HepG2 (cell line): ENCODE results near the gene BCL7A. TPM values are rescaled to one million over a fixed set of nuclear protein-coding genes. Genes with fewer than 3 reads are reported as not detected.

Experiments used
- ARNTL ChIP-seq: sonication (generic); formaldehyde crosslinking; IDR thresholded peaks from 2 replicates; pipeline ENCODE4 v1.4.0; 2020; ENCODE audit warnings: mild to moderate bottlenecking, missing genetic modification reagents
- BCL6 ChIP-seq: IDR thresholded peaks from 2 replicates; pipeline ENCODE4 v1.6.1; 2016; ENCODE audit warnings: missing genetic modification reagents, missing compliant biosample characterization
- CEBPG ChIP-seq: IDR thresholded peaks from 2 replicates; pipeline ENCODE4 v1.6.1; 2016
- FOXK2 ChIP-seq: fragments of 450-650 bp; IDR thresholded peaks from 2 replicates; pipeline ENCODE4 v1.6.1; 2016
- GFI1 ChIP-seq: sonication (generic); formaldehyde crosslinking; IDR thresholded peaks from 2 replicates; pipeline ENCODE4 v1.5.0; 2020; ENCODE audit warnings: missing genetic modification reagents, mild to moderate bottlenecking, borderline replicate concordance
- KLF16 ChIP-seq, 2 experiments: sonication (generic) in 1 of 2; formaldehyde crosslinking in 1 of 2; IDR thresholded peaks; 2 replicates each; pipeline versions ENCODE4 v1.6.1 to v1.8.0; 2016 to 2023; ENCODE audit warnings: missing genetic modification reagents in 2 of 2, missing compliant biosample characterization in 1 of 2
- ONECUT2 ChIP-seq: sonication (generic); formaldehyde crosslinking; IDR thresholded peaks from 2 replicates; pipeline ENCODE4 v1.4.0; 2020; ENCODE audit warnings: missing genetic modification reagents
- PHF20 ChIP-seq: sonication (generic); formaldehyde crosslinking; IDR thresholded peaks from 2 replicates; pipeline ENCODE4 v1.5.0; 2020; ENCODE audit warnings: mild to moderate bottlenecking, missing genetic modification reagents
- RARA ChIP-seq: IDR thresholded peaks from 2 replicates; pipeline ENCODE4 v1.6.1; 2016; ENCODE audit warnings: missing genetic modification reagents, missing compliant biosample characterization
- RFXAP ChIP-seq: sonication (generic); formaldehyde crosslinking; IDR thresholded peaks from 2 replicates; pipeline ENCODE4 v1.4.0; 2020; ENCODE audit warnings: missing genetic modification reagents, borderline replicate concordance
- SMAD3 ChIP-seq: sonication (generic); formaldehyde crosslinking; IDR thresholded peaks from 2 replicates; pipeline ENCODE4 v1.4.0; 2020; ENCODE audit warnings: missing genetic modification reagents
- SNAI1 ChIP-seq: sonication (generic); formaldehyde crosslinking; IDR thresholded peaks from 2 replicates; pipeline ENCODE4 v1.5.0; 2020; ENCODE audit warnings: mild to moderate bottlenecking, missing genetic modification reagents, borderline replicate concordance
- SP1 ChIP-seq, 2 experiments: fragments of 450-650 bp in 1 of 2; sonication (generic) in 1 of 2; formaldehyde crosslinking in 1 of 2; IDR thresholded peaks; 2 replicates each; pipeline versions ENCODE4 v1.4.0 to v1.6.1; 2016 to 2020; ENCODE audit warnings: missing genetic modification reagents in 1 of 2
- TCF7 ChIP-seq: sonication (generic); IDR thresholded peaks from 2 replicates; pipeline ENCODE4 v1.6.1; 2016; ENCODE audit warnings: antibody characterized with exemption, low read depth
- WIZ ChIP-seq: sonication (generic); formaldehyde crosslinking; IDR thresholded peaks from 2 replicates; pipeline ENCODE4 v1.5.1; 2020; ENCODE audit warnings: mild to moderate bottlenecking, missing genetic modification reagents
- ZBTB7B ChIP-seq: sonication (generic); formaldehyde crosslinking; IDR thresholded peaks from 2 replicates; pipeline ENCODE4 v1.4.0; 2020; ENCODE audit warnings: missing genetic modification reagents
- ZNF24 ChIP-seq: fragments of 450-650 bp; IDR thresholded peaks from 2 replicates; pipeline ENCODE4 v1.6.1; 2017; ENCODE audit warnings: antibody characterized with exemption, mild to moderate bottlenecking
- ZNF30 ChIP-seq: sonication (generic); formaldehyde crosslinking; IDR thresholded peaks from 2 replicates; pipeline ENCODE4 v1.5.0; 2020; ENCODE audit warnings: mild to moderate bottlenecking, missing genetic modification reagents
- ZNF337 ChIP-seq: sonication (generic); formaldehyde crosslinking; IDR thresholded peaks from 2 replicates; pipeline ENCODE4 v1.5.1; 2020; ENCODE audit warnings: missing genetic modification reagents, low read depth, mild to moderate bottlenecking, borderline replicate concordance
- ZNF501 ChIP-seq: sonication (generic); formaldehyde crosslinking; IDR thresholded peaks from 2 replicates; pipeline ENCODE4 v1.5.1; 2020; ENCODE audit warnings: mild to moderate bottlenecking, moderate library complexity, missing genetic modification reagents
- ZSCAN30 ChIP-seq: sonication (generic); formaldehyde crosslinking; IDR thresholded peaks from 2 replicates; pipeline ENCODE4 v1.5.0; 2020; ENCODE audit warnings: mild to moderate bottlenecking, missing genetic modification reagents
- polyA plus RNA-seq, 8 experiments: library from polyadenylated mRNA; depleted of rRNA in 3 of 8; stranded (reverse) in 7 of 8; unstranded in 1 of 8; fragments of >200 nt; fragmentation: Illumina TruSeq in 4 of 8; extraction: Trizol in 4 of 8; gene quantifications; 2 replicates each; pipeline versions ENCODE4 v1.2.1 to v1.2.3, GENCODE V29; 2011 to 2016; ENCODE audit warnings: low read depth in 4 of 8, missing spikeins in 1 of 8, mixed read lengths in 1 of 8; ENCODE audit not compliant: insufficient read depth in 1 of 8
- total RNA-seq, 5 experiments: library from RNA; depleted of rRNA; stranded (reverse); fragments of >200 nt; fragmentation: Illumina TruSeq; extraction: Trizol; gene quantifications; 2 replicates each; pipeline ENCODE4 v1.2.3, GENCODE V29; 2016; ENCODE audit warnings: low read depth in 1 of 5
- TF ChIP-seq, protein P1 (sequence below): IDR thresholded peaks from 2 replicates; pipeline ENCODE4 v1.6.1; 2018; ENCODE audit warnings: missing genetic modification reagents, mild to moderate bottlenecking, missing compliant biosample characterization
- TF ChIP-seq, protein P2 (sequence below): sonication (generic); formaldehyde crosslinking; IDR thresholded peaks from 2 replicates; pipeline ENCODE4 v1.5.0; 2020; ENCODE audit warnings: missing genetic modification reagents
- TF ChIP-seq, protein P3 (sequence below): sonication (generic); formaldehyde crosslinking; IDR thresholded peaks from 2 replicates; pipeline ENCODE4 v1.5.0; 2020; ENCODE audit warnings: mild to moderate bottlenecking, missing genetic modification reagents, borderline replicate concordance
- TF ChIP-seq, protein P4 (sequence below): sonication (generic); formaldehyde crosslinking; IDR thresholded peaks from 2 replicates; pipeline ENCODE4 v1.4.0; 2020; ENCODE audit warnings: missing genetic modification reagents, low read depth, mild to moderate bottlenecking, borderline replicate concordance

Gene BCL7A
- total and polyA plus RNA-seq, 2 of the 13 experiments (the other 11 are each of a cell fraction or from before 2014, with no cell fraction given): 4.1 to 6.2 TPM

DNA sequence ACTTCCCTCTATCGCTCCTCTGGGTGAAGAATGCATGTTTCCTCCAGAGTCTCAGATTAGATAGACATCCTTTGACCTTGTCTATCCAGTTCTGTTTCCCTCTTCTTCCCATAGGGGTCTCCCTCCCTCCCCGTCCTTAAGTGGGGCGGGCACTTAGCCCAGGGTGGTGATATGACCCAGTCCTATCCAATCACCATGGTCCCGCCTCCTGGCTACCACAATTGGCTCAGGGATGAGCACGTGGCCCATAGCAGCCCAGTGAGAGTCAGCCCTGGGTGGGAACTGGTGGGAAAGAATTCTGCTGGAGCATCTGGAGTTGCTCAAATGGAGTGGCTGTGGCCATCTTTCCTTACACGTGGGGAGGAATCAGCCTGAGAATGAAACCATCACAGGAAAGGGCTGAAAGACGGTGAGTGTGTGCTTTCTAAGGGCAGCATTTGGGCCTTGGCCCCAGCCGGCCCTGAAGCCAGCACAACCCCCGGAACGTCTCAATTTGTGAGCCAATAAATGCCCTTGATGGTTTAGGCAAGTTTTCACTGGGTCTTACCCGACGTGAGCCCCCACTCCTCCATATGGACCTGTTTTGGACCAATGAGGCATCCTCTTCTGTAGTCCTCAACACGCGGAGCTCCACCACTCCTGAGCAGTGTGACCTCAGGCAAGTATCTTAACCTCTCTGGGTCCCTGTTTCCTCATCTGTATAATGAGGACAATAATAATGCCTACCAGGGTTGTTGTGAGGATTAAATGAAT lies 42.5 kb downstream of the BCL7A start (continued):
- TF ChIP-seq, protein P1, sequence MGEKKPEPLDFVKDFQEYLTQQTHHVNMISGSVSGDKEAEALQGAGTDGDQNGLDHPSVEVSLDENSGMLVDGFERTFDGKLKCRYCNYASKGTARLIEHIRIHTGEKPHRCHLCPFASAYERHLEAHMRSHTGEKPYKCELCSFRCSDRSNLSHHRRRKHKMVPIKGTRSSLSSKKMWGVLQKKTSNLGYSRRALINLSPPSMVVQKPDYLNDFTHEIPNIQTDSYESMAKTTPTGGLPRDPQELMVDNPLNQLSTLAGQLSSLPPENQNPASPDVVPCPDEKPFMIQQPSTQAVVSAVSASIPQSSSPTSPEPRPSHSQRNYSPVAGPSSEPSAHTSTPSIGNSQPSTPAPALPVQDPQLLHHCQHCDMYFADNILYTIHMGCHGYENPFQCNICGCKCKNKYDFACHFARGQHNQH: no peak
- TF ChIP-seq WIZ (CRISPR knock-in tag) (peak; percentile 51; the same call in 1 of the 2 replicates), SNAI1 (no peak), RARA (no peak), SP1 (IDR thresholded peaks at IDR 0.05) (no peak), SP1 (CRISPR knock-in tag; IDR thresholded peaks at IDR 0.05) (0 out of 2 replicates have a peak, but pooled peaks have one; percentile 16), RFXAP (CRISPR knock-in tag) (no peak), SMAD3 (peak; percentile 16; the same call in 1 of the 2 replicates), ZNF30 (CRISPR knock-in tag) (no peak), ZSCAN30 (CRISPR knock-in tag) (no peak), ZNF24 (no peak), FOXK2 (no peak), TCF7 (no peak), KLF16 (CRISPR knock-in tag; IDR thresholded peaks at IDR 0.05) (peak in 1 of 2 experiments; percentile 32; a peak in 1 of 4 replicates), ZNF337 (no peak), ARNTL (no peak), PHF20 (0 out of 2 replicates have a peak, but pooled peaks have one; percentile 40), BCL6 (CRISPR knock-in tag) (no peak), ONECUT2 (CRISPR knock-in tag) (no peak), ZNF501 (CRISPR knock-in tag) (no peak), GFI1 (no peak), CEBPG (peak; percentile 36), ZBTB7B (CRISPR knock-in tag) (no peak)
- TF ChIP-seq, protein P2, sequence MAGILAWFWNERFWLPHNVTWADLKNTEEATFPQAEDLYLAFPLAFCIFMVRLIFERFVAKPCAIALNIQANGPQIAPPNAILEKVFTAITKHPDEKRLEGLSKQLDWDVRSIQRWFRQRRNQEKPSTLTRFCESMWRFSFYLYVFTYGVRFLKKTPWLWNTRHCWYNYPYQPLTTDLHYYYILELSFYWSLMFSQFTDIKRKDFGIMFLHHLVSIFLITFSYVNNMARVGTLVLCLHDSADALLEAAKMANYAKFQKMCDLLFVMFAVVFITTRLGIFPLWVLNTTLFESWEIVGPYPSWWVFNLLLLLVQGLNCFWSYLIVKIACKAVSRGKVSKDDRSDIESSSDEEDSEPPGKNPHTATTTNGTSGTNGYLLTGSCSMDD (CRISPR knock-in tag): no peak
- TF ChIP-seq, protein P3, sequence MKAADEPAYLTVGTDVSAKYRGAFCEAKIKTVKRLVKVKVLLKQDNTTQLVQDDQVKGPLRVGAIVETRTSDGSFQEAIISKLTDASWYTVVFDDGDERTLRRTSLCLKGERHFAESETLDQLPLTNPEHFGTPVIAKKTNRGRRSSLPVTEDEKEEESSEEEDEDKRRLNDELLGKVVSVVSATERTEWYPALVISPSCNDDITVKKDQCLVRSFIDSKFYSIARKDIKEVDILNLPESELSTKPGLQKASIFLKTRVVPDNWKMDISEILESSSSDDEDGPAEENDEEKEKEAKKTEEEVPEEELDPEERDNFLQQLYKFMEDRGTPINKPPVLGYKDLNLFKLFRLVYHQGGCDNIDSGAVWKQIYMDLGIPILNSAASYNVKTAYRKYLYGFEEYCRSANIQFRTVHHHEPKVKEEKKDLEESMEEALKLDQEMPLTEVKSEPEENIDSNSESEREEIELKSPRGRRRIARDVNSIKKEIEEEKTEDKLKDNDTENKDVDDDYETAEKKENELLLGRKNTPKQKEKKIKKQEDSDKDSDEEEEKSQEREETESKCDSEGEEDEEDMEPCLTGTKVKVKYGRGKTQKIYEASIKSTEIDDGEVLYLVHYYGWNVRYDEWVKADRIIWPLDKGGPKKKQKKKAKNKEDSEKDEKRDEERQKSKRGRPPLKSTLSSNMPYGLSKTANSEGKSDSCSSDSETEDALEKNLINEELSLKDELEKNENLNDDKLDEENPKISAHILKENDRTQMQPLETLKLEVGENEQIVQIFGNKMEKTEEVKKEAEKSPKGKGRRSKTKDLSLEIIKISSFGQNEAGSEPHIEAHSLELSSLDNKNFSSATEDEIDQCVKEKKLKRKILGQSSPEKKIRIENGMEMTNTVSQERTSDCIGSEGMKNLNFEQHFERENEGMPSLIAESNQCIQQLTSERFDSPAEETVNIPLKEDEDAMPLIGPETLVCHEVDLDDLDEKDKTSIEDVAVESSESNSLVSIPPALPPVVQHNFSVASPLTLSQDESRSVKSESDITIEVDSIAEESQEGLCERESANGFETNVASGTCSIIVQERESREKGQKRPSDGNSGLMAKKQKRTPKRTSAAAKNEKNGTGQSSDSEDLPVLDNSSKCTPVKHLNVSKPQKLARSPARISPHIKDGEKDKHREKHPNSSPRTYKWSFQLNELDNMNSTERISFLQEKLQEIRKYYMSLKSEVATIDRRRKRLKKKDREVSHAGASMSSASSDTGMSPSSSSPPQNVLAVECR: peak; percentile 36; the same call in 1 of the 2 replicates
- TF ChIP-seq, protein P4, sequence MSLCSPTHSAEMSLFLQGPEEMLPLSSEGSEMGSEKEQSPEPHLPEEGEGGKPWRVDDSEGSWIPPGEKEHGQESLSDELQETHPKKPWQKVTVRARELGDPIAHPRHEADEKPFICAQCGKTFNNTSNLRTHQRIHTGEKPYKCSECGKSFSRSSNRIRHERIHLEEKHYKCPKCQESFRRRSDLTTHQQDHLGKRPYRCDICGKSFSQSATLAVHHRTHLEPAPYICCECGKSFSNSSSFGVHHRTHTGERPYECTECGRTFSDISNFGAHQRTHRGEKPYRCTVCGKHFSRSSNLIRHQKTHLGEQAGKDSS (CRISPR knock-in tag): no peak; the same call in 1 of the 2 replicates
